T-helper 2 cell treated with Interferon-gamma antibody and Interleukin-4, amounts not matched to agents 5 μg/mL and 100 μg/mL, for 36 hours (primary cell): ENCODE data around the gene EXOSC10.
"Not testable (repeated sequence)": the region's sequence is repeated elsewhere in the genome, so short reads cannot be mapped to it uniquely, and the experiment has no call there.

Source experiments
- DNase-seq: peaks from one replicate; pipeline ENCODE4 v3.0.0; 2021; ENCODE audit warnings: low spot score
- H3K27ac Mint-ChIP-seq: one replicate; pipeline ENCODE4 v1.8.0; 2021; ENCODE audit warnings: mild to moderate bottlenecking, mixed read lengths
- H3K27me3 Mint-ChIP-seq: one replicate; pipeline ENCODE4 v1.8.0; 2021; ENCODE audit warnings: low read depth, mixed read lengths
- H3K36me3 Mint-ChIP-seq: one replicate; pipeline ENCODE4 v1.8.0; 2021; ENCODE audit warnings: low read depth, mixed read lengths
- H3K4me1 Mint-ChIP-seq: one replicate; pipeline ENCODE4 v1.8.0; 2021; ENCODE audit warnings: low read depth, mixed read lengths
- H3K4me3 Mint-ChIP-seq: one replicate; pipeline ENCODE4 v1.8.0; 2022; ENCODE audit warnings: mild to moderate bottlenecking, moderate library complexity, mixed read lengths
- H3K9me3 Mint-ChIP-seq: one replicate; pipeline ENCODE4 v1.8.0; 2021; ENCODE audit warnings: mixed read lengths

EXOSC10 gene

DNA sequence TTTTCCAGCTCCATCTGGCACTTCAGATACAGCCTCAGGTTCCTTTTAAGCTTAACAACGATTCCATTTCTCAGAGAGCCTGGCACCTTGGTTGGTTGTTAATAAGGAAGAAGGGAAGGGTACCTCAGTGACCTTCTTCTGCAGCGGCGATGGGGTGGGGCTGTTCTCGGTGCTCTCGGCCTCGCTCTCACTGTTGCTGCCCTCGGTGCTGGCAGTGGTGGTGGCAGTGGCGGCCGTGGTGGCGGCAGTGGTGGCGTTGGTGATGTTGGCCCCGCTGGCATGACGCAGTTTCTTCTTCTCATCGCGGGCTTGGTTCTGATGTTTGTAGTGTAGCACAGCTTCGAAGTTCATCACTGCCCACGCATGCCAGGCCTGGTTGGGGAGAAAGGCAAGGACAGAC, 30.7 kb upstream of the EXOSC10 start:
- Mint-ChIP-seq H3K36me3 (peaks cover 36% of the 10 kb centered on the region), H3K4me1 (no peaks in the 10 kb centered on the region), H3K9me3 (no peaks in the 10 kb centered on the region), H3K27ac (no peak overlapping the region), H3K4me3 (no peak overlapping the region), H3K27me3 (no peaks in the 10 kb centered on the region)
- no peak for DNase-seq

DNA sequence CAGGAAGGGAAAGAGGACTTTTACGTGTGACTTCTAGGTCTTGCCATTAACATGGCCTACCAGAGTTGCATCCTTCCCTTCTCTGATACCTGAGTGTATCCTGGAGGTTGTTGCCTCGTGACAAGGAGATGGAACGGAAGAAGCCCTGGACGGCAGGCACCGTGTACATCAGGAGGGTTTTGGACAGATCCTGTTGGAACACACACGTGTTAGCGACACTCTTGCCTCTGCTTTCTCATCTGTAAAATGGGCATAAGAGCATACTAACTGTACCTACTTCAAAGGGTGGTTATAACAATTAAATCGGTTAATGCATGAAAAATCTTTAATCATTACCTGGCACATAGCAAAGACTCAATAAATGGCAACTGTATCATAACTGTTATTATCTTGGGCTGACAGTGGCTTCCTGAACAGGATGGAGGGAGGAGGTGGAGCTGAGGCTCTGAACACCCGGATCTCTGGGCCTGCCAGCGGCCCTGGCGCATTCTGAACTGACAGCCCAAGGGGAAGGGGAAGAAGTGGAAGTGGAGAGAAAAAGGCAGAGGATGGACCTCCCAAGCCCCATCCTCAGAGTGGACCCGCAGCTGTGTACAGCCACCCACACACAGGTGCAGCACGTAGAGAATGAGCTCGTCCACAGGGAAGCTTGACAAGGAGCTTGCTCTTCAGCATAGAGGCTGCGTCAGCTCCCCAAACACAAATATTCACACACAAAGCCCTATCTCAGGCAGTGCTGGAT, 30.2 kb upstream of the EXOSC10 start:
- H3K36me3 Mint-ChIP-seq: peaks cover 37% of the 10 kb centered on the region
- no peak overlapping the region for H3K27ac Mint-ChIP-seq
- no peaks in the 10 kb centered on the region for H3K27me3 Mint-ChIP-seq
- no peak overlapping the region for H3K4me3 Mint-ChIP-seq
- DNase-seq: no peak
- no peaks in the 10 kb centered on the region for H3K4me1 Mint-ChIP-seq
- no peaks in the 10 kb centered on the region for H3K9me3 Mint-ChIP-seq

DNA sequence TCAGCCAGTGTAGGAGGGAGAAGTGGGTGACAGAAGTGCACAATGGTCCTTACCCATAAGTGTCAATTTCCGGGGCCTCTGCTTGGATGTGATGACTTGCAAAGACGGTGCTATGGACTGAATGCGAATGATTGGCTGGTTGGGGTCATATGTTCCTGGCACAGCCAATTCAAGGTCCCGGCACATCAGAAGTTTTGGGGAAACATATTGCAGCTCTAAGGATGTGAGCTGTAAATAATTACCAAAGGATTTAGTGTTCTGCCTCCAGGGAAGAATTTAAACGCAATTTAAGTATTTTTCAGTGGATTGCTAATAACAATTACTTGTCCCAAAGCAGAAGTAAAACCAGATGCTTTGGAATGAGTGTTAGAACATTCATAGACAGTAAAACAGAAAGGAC, 26.9 kb upstream of the EXOSC10 start:
- Mint-ChIP-seq H3K9me3 (no peaks in the 10 kb centered on the region), H3K27ac (no peak overlapping the region), H3K4me1 (no peaks in the 10 kb centered on the region), H3K27me3 (no peaks in the 10 kb centered on the region), H3K36me3 (peaks cover 38% of the 10 kb centered on the region), H3K4me3 (no peak overlapping the region)
- DNase-seq: no peak

DNA sequence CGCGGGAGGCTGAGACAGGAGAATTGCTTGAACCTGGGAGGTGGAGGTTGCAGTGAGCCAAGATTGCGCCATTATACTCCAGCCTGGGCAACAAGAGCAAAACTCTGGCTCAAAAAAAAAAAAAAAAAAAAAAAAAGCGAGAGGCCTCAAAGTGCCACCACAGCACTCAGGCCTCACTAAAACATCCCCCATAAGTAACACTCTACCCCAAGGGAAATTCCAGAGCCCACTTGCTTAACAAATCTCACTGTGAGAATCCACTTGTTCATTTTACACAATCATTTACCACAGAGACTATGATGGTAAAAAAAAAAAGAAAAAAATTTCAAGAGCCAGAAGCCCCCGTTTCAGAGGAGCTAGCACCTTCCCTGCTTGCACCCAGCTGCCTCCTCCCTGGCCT, 26.3 kb upstream of the EXOSC10 start:
- Mint-ChIP-seq H3K27me3 (no peaks in the 10 kb centered on the region), H3K4me3 (no peak overlapping the region), H3K36me3 (peaks cover 41% of the 10 kb centered on the region), H3K9me3 (no peaks in the 10 kb centered on the region), H3K4me1 (no peaks in the 10 kb centered on the region), H3K27ac (no peak overlapping the region)
- no peak for DNase-seq

DNA sequence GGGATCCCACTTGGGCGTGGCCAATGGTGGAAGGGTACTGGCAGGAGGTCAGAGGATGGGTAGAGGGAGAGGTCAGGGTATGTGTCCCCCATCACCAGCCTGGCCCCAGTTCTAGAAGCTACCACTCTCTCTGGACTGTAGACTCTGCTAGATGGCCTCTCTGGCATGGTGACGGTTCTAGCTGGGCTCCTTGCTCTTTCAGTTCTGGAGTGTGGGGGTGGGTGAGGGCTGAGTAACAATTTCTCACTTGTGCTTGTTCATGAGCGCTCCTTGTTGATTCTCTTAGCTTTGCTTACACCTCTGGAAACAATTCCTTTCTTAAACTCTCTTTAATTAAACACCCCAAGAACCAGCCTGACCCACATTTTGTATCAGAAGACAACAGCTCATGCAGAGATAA, 25.3 kb upstream of the EXOSC10 start:
- Mint-ChIP-seq H3K27ac (no peak overlapping the region), H3K27me3 (no peaks in the 10 kb centered on the region), H3K36me3 (peaks cover 41% of the 10 kb centered on the region), H3K4me1 (no peaks in the 10 kb centered on the region), H3K4me3 (no peak overlapping the region), H3K9me3 (no peaks in the 10 kb centered on the region)
- no peak for DNase-seq

DNA sequence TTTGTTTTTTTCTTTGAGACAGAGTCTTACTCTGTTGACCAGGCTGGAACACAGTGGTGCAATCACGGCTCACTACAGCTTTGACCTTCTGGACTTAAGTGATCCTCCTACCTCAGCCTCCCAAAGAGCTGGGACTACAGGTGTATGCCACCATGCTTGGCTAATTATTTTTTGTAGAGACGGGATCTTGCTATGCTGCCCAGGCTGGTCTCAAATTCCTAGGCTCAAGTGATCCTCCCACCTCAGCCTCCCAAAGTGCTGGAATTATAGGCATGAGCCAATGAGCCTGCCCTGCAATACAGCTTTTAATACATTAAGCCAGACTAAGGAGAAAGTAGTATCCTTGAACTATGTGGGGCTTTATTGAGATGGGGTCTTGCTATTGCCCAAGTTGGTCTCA, 16.6 kb upstream of the EXOSC10 start:
- no peaks in the 10 kb centered on the region for H3K27me3 Mint-ChIP-seq
- H3K4me3 Mint-ChIP-seq: no peak overlapping the region
- no peak for DNase-seq
- no peak overlapping the region for H3K27ac Mint-ChIP-seq
- H3K9me3 Mint-ChIP-seq: no peaks in the 10 kb centered on the region
- H3K4me1 Mint-ChIP-seq: no peaks in the 10 kb centered on the region
- peaks cover 26% of the 10 kb centered on the region for H3K36me3 Mint-ChIP-seq

DNA sequence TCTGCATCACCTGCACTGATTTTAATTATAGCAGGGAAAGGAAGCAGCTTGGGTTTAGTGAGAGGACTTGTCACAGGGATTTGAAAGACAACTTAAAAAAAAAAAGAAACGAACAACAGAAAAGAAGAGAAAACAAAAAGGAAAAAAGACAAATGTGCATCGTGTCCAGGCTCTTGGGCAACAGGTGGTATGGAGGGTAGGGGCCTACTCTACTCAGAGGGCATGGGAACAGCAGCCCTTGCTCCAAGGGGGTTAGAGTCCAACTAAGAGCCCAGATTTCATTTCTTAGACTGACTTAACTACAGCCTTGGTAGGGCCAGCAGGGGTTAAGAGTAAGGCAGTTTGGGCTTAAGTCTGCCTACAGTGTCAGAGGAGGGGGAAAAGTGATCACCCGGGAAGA, 15.3 kb upstream of the EXOSC10 start:
- Mint-ChIP-seq H3K27ac (no peak overlapping the region), H3K4me3 (no peak overlapping the region), H3K27me3 (no peaks in the 10 kb centered on the region), H3K4me1 (no peaks in the 10 kb centered on the region), H3K36me3 (peaks cover 26% of the 10 kb centered on the region), H3K9me3 (no peaks in the 10 kb centered on the region)
- DNase-seq: no peak

DNA sequence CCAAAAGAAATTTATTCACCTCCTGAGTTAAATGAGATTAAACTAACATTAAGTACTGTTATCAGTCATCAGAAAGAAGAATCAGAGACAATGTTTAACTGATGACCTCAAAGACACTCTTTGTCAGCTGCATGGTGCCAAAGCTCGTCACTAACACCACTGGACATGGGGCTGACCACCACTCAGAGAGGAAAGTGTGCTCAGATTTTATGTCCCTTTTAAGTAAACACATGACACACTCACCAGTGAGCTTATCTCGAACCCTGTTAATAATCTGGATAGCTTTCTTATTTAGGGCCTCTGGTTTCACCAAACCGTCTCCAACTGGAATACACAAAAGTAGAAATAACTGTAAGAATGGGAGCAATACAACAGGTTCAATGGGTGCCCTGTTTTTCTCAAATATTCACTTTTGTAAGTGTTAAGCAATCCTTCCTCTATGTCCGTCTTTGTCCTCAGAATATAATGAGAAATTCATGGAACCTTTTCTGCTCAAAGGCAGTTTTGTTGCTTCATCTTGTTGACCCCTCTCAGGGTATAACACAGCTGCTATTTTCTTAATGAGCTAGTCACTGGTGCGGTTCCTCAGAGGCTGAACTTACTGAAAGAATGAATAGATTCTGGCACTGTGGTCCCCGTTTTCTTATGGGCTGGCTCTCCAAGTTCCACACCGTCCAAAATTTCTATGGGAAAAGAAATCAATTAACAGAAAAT, 9.5 kb upstream of the EXOSC10 start:
- Mint-ChIP-seq H3K36me3 (peaks cover 40% of the 10 kb centered on the region), H3K27me3 (no peaks in the 10 kb centered on the region), H3K9me3 (no peaks in the 10 kb centered on the region), H3K4me1 (no peaks in the 10 kb centered on the region), H3K27ac (no peak overlapping the region), H3K4me3 (no peak overlapping the region)
- DNase-seq: no peak

DNA sequence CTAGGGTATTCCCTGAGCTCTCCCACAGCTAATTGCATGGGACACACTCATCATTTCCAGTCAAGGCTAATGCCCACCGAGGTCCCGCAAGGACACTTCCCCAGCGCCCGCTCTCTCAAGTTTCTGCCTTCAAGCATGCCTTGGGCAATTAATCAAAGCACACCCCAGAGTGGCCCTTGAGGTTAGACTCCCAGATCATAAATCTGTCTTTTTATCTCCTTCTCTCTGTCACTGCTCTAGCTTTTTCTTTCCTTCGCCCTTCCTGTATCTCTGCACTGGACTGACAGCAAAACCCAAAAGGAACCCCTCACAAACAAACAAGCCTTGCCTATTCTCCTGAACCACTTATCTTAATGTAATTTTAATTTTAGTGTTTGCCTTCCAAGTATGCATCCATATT, 7.9 kb upstream of the EXOSC10 start:
- no peaks in the 10 kb centered on the region for H3K27me3 Mint-ChIP-seq
- H3K36me3 Mint-ChIP-seq: peaks cover 27% of the 10 kb centered on the region
- no peak overlapping the region for H3K4me3 Mint-ChIP-seq
- DNase-seq: no peak
- H3K4me1 Mint-ChIP-seq: no peaks in the 10 kb centered on the region
- no peak overlapping the region for H3K27ac Mint-ChIP-seq
- H3K9me3 Mint-ChIP-seq: no peaks in the 10 kb centered on the region

DNA sequence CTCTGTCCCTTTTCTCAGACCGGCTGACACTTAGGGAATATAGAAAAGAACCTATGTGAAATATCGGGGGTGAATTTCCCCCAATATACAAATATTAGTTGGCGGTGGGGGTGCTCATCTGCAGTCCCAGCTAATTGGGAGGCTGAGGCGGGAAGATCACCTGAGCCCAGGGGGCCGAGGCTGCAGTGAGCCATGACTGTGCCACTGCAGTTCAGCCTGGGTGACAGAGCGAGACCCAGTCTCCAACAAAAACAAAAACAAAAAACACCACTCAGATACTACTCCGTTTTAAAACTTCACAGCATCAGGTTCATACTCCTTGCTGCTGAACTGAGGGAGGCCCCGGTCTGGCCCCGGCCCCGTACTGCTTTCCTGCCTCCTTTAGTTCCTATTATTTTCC, 5.9 kb upstream of the EXOSC10 start:
- Mint-ChIP-seq H3K9me3 (no peaks in the 10 kb centered on the region), H3K27ac (no peak overlapping the region), H3K36me3 (peaks cover 25% of the 10 kb centered on the region), H3K4me3 (no peak overlapping the region), H3K4me1 (no peaks in the 10 kb centered on the region), H3K27me3 (no peaks in the 10 kb centered on the region)
- DNase-seq: no peak

DNA sequence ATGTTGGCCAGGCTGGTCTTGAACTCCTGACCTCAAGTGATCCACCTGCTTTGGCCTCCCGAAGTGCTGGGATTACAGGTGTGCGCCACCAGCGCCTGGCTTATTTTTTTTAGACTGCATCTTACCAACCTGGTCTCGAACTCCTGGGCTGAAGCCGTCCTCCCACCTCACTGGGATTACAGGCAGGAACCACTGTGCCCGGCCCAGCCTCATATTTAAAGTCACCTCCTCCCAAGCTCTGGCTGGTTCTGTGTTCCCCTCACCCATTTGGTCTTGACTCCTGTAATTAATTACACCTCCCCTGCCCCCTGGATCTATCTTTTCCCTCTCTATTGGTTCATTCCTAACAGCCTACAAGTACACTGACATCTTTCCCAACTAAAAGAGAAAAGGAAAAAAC, 1.7 kb upstream of the EXOSC10 start:
- no peak for DNase-seq
- Mint-ChIP-seq H3K27ac (peak overlapping the region; percentile 42), H3K9me3 (no peaks in the 10 kb centered on the region), H3K4me1 (peaks cover 10% of the 10 kb centered on the region), H3K27me3 (no peaks in the 10 kb centered on the region), H3K36me3 (peaks cover 10% of the 10 kb centered on the region), H3K4me3 (no peak overlapping the region)

DNA sequence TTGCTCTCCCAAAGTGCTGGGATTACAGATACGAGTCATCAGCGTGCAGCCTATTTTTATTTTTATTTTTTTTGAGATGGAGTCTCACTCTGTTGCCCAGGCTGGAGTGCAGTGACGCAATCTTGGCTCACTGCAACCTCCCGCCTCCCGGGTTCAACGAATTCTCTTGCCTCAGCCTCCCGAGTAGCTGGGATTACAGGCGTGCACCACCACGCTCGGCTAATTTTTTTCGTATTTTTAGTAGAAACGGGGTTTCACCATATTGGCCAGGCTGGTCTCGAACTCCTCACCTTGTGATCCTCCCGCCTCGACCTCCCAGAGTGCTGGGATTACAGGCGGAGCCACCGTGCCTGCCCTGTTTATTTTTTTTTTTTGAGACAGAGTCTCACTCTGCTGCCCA, 1.1 kb upstream of the EXOSC10 start:
- H3K4me3 Mint-ChIP-seq, H3K9me3 Mint-ChIP-seq, DNase-seq, H3K27ac Mint-ChIP-seq, H3K36me3 Mint-ChIP-seq, H3K4me1 Mint-ChIP-seq, H3K27me3 Mint-ChIP-seq: not testable (repeated sequence)

DNA sequence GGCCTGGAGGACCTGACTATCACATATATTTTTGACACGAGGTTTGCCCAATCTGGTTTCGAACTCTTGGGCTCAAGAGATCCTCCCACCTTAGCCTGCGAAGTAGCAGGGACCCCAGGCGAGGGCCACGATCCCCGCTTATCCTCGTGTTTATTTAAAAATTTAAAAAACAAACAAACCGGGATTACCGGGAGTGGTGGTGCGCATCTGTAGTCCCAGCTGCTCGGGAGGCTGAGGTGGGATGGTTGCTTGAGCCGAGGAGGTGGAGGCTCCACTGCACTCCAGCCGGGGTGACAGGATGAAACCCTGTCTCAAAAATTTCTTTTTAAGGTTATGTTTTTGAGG, 452 bp upstream of the EXOSC10 start:
- H3K4me1 Mint-ChIP-seq: peaks cover 10% of the 10 kb centered on the region
- no peaks in the 10 kb centered on the region for H3K9me3 Mint-ChIP-seq
- no peak for DNase-seq
- peak overlapping the region; percentile 95 for H3K27ac Mint-ChIP-seq
- H3K27me3 Mint-ChIP-seq: no peaks in the 10 kb centered on the region
- peak overlapping the region; percentile 93 for H3K4me3 Mint-ChIP-seq
- peaks cover 14% of the 10 kb centered on the region for H3K36me3 Mint-ChIP-seq

DNA sequence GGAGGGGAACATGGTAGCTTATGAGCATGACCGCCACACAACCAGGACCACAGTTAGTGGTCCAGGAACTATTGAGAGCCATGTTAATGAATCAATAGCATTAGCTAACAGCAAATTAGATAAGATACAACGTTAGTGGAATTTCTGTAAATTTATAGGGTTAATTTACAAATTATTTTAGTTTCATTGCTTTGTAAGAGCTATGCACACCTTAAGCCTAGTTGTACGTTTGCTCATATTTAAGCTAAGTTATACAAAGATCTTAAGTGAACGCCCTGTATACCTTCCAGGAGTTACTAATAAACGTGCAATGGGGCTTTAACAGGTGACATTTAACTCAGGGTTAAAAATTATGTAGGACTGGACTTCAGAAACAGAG, 749 bp downstream of the EXOSC10 start:
- H3K4me1 Mint-ChIP-seq: peaks cover 10% of the 10 kb centered on the region
- no peaks in the 10 kb centered on the region for H3K27me3 Mint-ChIP-seq
- no peaks in the 10 kb centered on the region for H3K9me3 Mint-ChIP-seq
- H3K36me3 Mint-ChIP-seq: peaks cover 14% of the 10 kb centered on the region
- peak overlapping the region; percentile 95 for H3K27ac Mint-ChIP-seq
- H3K4me3 Mint-ChIP-seq: peak overlapping the region; percentile 93
- no peak for DNase-seq

DNA sequence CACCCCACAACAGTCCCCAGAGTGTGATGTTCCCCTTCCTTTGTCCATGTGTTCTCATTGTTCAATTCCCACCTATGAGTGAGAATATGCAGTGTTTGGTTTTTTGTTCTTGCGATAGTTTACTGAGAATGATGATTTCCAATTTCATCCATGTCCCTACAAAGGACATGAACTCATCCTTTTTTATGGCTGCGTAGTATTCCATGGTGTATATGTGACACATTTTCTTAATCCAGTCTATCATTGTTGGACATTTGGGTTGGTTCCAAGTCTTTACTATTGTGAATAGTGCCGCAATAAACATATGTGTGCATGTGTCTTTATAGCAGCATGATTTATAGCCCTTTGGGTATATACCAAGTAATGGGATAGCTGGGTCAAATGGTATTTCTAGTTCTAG, 15.9 kb downstream of the EXOSC10 start:
- not testable (repeated sequence) for DNase-seq, H3K27ac Mint-ChIP-seq, H3K9me3 Mint-ChIP-seq, H3K4me1 Mint-ChIP-seq, H3K27me3 Mint-ChIP-seq, H3K4me3 Mint-ChIP-seq
- peaks cover 56% of the 10 kb centered on the region for H3K36me3 Mint-ChIP-seq
